ENCODE measurements around the gene DOK5.
"Not testable (repeated sequence)": the region's sequence is repeated elsewhere in the genome, so short reads cannot be mapped to it uniquely, and the experiment has no call there.

The DOK5 gene

DNA sequence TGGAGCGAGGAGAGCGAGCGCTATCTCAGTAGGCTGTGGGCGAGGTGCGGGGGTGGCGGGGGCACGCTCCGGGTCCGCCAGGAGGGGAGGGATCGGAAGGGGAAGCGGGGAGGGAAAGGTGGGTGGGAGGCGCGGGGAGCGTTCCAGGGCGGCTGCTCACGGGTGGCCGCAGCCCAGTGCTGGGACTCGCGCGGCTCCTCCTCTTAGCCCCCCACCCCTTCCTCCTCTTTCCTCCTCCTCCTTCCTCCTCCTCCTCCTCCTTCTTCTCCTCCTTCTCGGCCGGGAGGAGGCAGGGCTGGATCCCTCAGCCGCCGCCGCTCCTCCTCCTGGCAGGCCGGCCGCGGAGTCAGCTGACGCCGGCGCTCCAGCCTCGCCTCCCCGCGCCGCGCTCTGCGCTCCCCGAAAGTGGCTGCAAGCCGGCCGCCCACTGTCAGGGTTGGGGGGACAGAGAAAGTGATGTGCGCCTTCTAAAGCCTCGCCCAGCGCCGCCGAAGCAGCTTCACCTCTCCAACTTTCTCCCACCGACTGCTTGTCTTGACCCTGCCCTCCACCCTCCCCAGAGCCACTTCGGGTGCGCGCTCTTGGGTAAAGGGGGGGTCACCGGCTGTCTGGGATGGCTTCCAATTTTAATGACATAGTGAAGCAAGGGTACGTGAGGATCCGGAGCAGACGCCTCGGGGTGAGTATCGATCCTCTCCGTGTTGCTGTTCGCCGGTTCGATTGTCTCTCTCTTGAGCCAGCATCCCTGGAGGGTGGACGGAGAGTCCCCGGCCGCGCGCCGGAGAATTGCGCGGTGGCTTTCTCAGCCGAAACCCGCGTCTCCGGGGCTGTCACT is at the start of gene DOK5:
TSS of gene DOK5 (plus strand) at position 260 of the 835 bp plus-strand sequence. CDS start at position 614, 354 bp downstream.
- in situ Hi-C loops (cut with HindIII; ENCODE audit: low sequenced_read_pairs), result no loop called here

DNA sequence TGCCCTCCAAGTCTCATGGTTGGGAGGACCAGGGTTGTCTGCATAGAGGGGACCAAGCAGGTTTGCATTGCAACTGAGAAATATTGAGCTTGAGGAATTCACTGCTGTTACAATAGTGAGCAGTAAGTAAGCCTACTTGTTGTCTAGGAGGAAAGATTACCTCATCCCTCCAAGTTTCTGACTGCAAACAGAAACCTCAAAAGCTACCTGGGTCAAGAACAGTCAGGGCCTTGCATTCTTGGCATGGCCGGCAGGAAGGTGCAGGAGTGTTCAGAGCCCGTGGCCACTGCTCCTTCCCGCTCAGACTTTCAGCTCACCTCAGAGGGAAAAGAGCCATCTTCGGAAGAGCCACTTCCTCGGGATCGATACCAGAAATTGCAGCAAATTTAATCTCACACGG is 46.0 kb upstream of the DOK5 start:
- in situ Hi-C loops (cut with HindIII; ENCODE audit: low sequenced_read_pairs), result no loop called here

DNA sequence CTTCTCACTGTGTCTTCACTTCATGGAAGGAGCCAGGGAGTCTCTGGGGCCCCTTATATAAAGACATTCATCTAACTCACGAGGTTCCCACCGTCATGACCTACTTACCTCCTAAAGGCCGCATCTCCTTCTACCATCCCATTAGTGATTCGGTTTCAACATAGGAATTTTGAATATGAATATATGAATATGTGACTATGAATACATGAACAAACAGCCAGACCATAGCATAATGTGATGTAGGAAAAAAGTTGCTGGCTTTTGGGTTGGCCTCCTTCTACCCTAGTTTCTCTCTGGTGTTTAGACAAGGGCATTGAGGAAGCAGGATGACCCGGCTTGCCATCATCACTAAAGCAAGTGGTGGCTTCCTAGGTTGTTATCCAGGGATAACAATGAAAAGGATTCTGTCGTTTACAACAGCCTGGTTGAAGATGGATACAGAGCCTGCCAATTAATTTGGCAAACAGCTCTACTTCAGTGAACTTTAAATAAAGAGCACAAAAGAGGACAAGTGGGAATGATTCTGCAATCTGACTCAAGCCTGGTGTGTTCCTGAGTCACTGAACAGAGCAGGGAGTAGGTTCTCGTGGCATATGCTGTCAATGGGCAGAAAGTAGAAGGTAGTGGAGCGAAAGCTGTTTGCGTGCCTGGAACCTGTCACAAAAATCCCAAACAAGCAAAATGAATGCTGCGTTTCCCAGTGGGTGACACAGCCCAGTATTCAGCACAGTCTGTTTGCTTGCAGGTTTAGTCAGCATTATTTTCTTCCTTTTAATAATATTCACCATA is 44.0 kb upstream of the DOK5 start:
- in situ Hi-C loops (cut with HindIII; ENCODE audit: low sequenced_read_pairs), result no loop called here

DNA sequence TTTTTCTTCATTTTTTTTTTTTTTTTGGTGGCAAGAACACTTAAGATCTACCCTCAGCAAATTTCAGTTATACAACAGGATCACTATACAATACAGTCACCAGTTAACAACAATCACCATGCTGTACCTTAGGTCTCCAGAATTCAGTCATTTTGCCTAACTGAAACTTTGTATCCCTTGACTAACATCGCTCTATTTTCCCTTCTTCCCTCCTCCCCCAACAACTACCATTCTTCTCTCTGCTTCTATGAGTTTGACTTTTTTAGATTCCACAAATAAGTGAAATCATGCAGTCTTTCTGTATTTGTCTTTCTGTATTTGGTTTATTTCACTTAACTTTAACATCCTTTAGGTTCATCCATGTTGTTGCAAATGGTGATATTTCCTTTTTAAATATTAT is 42.4 kb upstream of the DOK5 start:
- in situ Hi-C loops (cut with HindIII; ENCODE audit: low sequenced_read_pairs), result no loop called here

DNA sequence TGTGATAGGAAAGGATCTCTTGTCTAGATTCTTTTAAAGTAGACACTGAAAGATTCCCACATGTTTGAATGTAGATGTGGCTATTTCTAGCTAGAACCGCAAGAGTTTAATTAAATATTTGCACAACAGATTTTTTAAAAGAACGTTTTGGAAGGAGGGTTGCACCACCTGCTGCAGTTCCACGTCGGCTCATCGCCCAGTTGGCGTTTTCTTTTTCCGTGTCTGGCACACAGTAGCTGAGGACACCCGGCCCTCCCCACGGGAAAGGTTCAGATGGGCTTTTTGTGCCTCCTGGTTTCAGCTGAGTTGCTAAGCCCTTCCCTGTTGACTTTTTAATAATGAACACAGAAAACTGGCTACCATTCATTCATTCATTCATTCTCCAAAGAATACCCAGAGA is 41.8 kb upstream of the DOK5 start:
- in situ Hi-C loops (cut with HindIII; ENCODE audit: low sequenced_read_pairs), result no loop called here

DNA sequence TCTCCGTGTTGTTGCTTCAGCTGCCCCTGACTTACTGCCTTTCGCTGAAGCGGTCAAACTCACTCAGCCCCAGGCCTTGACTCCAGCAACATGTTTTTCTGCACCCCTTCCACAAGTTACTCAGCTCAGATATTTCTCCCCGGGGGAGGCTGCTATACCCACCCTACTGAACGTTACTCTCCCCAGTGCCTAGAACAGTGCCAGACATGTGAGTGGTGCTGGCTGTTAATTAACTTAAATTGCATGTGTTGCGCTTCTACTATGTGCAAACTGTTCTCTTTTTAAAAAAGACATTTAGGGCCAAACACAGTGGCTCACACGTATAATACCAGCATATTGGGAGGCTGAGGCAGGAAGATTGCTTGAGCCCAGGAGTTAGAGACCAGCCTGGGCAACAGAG is 41.2 kb upstream of the DOK5 start:
- in situ Hi-C loops (cut with HindIII; ENCODE audit: low sequenced_read_pairs), result no loop called here

DNA sequence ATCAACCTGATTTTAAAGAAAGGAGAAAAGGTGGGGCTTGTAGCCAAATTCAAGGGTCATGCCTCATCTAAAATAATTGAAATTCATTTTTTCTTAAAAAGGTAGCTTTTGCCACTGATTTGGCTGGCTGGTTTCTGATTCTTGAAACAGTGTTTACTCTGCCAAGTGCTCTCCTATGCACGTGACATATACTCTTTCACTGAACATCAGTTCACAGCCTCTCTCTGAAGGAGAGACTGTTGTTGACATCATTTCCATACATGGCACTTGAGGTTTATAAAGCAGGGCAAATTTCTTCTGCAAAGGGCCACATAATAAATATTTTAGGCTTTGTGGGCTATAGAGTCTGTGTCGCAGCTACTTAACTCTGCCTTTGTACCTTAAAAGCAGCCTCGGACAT is 40.4 kb upstream of the DOK5 start:
- in situ Hi-C loops (cut with HindIII; ENCODE audit: low sequenced_read_pairs), result no loop called here

DNA sequence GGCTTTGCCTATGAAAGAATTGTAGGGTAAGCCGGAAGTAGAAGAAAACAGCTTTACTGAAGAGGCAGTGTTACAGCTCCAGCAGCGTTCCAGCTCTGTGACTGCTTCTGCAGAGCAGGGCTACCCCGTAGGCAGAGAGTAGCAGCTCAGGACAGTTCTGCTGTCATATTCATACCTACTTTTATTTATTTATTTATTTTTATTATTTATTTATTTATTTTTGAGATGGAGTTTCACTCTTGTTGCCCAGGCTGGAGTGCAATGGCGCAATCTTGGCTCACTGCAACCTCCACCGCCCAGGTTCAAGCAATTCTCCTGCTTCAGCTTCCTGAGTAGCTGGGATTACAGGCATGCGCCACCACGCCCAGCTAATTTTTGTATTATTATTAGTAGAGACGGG is 39.0 kb upstream of the DOK5 start:
- in situ Hi-C loops (cut with HindIII; ENCODE audit: low sequenced_read_pairs), result not testable (repeated sequence)

DNA sequence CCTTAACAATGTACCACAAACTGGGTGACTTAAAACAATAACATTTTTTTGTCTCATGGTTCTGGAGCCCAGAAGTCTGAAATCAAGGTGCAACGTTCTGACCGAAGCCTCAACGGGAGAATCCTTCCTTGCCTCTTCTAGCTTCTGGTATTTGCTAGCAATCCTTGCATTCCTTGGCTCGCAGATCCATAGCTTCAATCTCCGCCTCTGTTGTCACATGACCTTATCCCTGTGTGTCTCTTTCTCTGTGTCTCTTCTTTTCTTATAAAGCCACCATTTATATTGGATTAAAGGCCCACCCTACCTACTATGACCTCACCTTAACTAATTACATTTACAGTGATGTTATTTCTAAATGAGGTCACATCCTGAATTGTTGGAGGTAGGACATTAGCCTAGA is 37.2 kb upstream of the DOK5 start:
- in situ Hi-C loops (cut with HindIII; ENCODE audit: low sequenced_read_pairs), result no loop called here

DNA sequence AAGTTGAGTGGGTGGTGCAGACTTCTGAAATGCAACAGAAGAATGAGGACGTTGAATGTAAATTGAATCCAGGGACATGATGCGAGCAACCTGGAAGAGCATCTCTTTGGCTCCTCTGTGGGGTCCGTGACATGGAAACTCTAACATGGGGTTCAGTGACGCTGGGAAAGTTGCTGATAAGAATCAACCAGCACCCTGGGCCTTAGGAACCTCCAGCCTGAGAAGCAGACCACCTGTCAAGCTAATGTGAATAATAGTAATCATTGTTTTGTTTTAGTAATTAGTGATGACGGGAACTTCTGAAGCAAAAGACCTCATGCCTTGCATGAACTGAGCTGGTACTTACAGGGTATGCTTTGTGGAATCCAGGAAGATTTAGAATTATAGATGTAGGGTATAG is 25.2 kb upstream of the DOK5 start:
- in situ Hi-C loops (cut with HindIII; ENCODE audit: low sequenced_read_pairs), result no loop called here

DNA sequence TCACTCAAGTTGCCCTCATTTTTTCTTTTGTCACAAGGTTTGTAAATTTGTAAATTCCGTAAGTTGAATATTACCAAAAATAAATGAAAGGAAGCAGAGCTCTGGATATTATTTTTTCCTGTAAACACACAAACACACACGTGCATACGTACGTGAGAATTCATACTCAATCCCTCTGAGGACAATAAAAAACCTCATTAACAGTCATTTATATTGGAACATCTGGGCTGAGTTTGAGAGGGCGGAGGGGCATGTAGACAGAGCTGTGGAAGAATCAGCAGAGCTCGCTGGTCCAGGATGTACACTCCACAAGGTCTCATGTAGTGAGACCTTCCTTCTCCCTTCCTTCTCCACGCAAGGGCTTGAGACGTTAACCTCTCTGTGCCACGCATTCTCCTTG is 24.2 kb upstream of the DOK5 start:
- in situ Hi-C loops (cut with HindIII; ENCODE audit: low sequenced_read_pairs), result no loop called here

DNA sequence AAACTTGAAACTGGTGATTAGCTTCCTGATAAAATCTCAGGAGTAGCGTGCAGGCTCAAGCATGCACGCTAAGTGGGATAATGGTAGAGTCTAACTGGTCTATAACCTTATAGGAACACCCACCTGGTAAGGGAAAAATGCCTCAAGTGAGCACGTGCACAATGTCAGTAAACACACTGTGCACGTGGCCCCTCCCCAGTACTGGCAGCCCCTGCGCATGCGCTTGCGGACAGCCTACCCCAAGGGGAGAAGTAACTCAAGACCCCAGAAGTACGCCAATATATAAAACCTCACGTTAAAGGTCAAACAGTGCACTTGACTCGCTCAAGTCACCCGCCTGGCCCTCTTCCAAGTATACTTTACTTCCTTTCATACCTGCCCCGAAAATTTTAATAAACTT is 23.1 kb upstream of the DOK5 start:
- in situ Hi-C loops (cut with HindIII; ENCODE audit: low sequenced_read_pairs), result no loop called here

DNA sequence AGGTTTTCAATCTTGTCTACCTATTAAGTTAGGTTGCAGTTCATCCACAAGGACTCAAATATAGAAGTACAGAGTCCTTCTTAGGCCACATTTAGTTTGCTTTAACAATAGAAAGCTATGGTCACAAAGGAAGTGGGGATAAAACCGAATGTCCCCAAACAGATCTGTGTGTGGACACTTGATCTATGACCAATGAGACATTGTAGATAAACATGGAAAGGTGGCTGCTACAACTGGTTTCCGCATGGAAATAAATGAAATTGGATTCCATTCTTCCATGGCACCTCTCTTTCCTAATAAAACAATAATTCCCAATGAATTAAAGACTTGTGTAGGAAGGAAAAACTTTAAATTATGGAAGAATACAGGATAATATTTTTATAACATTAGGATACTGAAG is 20.4 kb upstream of the DOK5 start:
- in situ Hi-C loops (cut with HindIII; ENCODE audit: low sequenced_read_pairs), result no loop called here

DNA sequence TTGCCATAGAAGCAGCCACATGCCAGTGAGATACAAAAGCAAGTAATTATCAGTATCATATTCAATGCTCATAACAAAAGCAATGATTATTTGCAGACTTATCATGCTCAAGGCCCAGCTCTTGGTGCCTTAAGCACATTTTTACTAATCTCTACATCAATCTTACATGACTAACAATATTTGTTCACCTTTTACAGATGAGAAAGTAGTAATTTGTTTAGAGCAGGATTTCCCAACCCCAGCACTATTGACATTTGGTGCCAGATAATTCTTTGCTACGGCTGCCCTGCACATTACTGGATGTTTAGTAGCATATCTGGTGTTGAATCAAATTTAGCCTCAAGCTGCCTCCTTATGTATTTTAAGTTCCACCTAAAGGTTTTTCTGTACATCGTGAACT is 19.0 kb upstream of the DOK5 start:
- in situ Hi-C loops (cut with HindIII; ENCODE audit: low sequenced_read_pairs), result no loop called here

DNA sequence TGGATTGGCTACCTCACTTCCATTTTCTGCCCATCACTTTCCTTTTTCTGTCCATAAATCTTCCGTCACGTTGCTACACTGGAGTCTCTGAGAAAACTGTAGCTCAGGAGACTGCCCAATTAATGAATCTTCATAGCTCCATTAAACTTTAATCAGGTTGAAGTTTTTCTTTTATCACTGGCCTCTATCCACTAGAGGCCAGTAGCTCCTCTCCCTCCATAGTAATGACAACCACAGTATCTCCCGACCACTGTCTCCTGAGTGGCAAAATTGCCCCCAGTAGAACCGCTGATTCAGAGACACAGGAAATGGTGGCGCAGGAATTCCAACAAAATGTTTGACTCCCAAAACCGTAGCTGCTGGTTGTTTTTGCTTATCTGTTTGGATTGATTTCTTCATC is 18.4 kb upstream of the DOK5 start:
- in situ Hi-C loops (cut with HindIII; ENCODE audit: low sequenced_read_pairs), result no loop called here

DNA sequence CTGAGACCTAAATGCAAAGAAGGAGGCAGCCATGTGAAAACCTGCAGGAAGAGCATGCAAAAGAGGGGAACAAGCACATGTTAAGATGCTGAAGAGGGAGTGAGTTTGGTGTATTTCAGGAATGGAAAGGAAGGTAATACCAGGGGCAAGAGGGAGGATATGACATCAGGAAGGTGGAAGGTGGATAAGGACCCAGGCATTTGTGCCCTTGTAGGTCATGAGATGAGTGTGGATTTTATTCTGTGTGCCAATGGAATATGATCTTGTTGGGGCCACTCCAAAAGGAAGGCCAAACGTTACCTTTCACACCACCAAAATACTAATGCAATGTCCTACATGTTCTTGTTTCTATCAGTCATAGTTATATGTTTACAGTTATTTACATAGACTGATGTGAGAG is 17.2 kb upstream of the DOK5 start:
- in situ Hi-C loops (cut with HindIII; ENCODE audit: low sequenced_read_pairs), result no loop called here

DNA sequence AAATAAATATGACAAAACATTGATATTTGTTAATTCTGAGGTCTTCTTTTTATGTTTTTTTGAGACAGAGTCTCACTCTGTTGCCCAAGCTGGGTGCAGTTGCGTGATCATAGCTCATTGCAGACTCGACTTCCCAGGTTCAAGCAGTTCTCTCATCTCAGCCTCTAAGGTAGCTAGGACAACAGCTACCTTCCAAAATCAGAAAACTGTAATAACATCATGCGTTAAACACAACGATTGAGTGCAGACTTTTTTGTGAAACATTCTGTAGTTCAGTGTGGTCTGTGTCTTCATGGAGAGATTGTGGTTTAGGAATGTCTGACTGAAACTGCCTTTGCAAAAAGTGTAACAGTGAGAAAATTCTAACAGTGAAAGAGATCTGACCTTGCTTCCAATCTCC is 16.1 kb upstream of the DOK5 start:
- in situ Hi-C loops (cut with HindIII; ENCODE audit: low sequenced_read_pairs), result no loop called here

DNA sequence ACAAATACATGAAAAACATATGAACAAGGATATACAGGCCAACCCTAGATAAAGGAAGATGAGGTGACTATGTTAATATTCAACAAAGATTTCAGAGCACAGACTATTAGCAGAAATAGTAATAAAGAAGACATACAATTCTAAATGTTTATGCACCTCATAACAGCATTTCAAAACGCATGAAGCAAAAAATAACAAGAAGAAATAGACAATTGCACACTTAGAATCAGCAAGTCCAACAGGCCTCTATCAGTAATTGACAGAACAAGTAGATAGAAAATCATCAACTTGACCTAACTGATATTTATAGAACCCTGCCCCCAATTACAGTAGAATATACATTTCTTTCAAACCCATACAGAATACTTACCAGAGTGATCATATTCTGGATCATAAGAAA is 11.4 kb upstream of the DOK5 start:
- in situ Hi-C loops (cut with HindIII; ENCODE audit: low sequenced_read_pairs), result no loop called here

DNA sequence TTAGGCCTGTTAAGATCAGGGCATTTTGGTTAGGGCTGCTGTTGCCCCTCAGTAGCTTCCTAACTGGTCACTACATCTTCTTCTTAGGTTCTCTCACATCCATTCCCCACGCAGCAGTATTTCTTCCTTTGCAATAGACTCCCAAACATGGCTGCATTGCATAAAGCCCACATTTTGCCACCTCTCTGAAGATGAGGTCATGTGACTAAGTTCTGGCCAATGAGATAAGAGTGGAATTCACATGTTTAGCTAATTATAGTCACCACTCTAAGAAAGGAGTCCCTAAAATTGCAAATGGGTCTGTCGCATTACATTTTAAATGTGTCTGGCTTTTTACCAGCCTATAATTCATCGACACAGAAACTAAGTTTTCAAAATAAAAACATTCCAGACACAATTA is 9.3 kb upstream of the DOK5 start:
- in situ Hi-C loops (cut with HindIII; ENCODE audit: low sequenced_read_pairs), result no loop called here

DNA sequence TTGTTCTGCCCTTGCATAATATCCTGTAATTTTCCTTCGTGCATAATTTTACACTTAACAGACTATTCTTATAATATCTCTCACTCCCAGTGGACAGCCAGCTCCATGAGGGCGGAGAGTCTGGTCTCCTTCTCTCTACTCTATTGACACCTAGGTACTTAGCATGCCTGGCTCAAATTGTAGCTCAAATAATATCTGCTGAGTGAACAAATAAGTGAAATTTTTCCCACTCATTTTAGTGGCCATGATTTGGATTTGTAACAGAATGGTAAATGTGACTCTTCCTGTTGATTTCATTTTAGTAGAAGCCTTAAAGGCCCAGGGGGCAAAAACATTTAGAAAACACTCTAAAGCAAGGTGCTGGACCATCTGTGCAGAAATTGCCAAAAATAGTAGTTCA is 7.8 kb upstream of the DOK5 start:
- in situ Hi-C loops (cut with HindIII; ENCODE audit: low sequenced_read_pairs), result no loop called here

DNA sequence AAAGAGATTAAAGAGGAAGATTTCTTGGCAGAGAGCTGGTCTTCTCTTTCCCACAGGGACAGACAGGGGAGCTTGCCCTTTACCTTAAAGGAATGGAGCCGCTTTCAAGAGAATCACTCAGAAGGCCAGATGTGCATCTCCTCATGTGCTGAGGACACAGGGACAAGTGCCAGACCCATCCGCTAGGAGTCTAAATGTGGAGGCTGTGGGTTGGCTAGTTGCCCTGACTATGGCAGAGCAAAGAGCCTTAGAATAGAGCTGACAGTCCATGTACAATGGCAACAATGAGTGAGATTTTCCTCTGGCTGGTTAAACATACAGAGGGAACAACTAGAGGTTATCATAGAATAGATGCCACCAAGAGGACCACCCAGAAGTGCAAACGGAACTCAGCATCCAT is 7.3 kb upstream of the DOK5 start:
- in situ Hi-C loops (cut with HindIII; ENCODE audit: low sequenced_read_pairs), result no loop called here

DNA sequence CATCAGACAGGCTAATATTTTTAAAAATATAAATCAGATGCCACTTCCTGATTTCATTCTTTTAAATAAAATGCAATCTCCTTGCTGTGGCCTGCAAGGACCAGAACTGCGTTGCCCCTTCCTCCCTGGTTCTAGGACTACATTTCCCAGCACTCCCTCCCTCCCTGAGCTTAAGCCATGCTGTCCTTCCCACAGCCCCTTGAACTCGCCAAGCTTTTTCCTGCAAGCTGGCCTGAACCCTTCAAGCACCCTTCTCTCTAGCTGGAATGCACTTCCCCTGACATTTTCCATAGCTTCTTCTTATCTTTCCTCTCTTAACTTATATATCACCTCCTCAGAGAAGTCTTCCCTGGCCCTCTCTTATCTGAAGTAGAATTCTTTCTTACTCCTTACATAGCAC is 6.1 kb upstream of the DOK5 start:
- in situ Hi-C loops (cut with HindIII; ENCODE audit: low sequenced_read_pairs), result no loop called here
